HepG2 (cell line): ENCODE measurements around the gene HSPA1L. TPM values are rescaled to one million over a fixed set of nuclear protein-coding genes. Genes with fewer than 3 reads are reported as not detected.

Experiments used
- CC2D1A ChIP-seq: sonication (generic); formaldehyde crosslinking; IDR thresholded peaks from 2 replicates; pipeline ENCODE4 v1.8.1; 2023; ENCODE audit warnings: mild to moderate bottlenecking, missing genetic modification reagents
- ELF4 ChIP-seq: sonication (generic); formaldehyde crosslinking; IDR thresholded peaks from 2 replicates; pipeline ENCODE4 v1.5.0; 2020; ENCODE audit warnings: missing genetic modification reagents, mild to moderate bottlenecking, moderate library complexity, borderline replicate concordance
- GATA4 ChIP-seq: sonication (generic); IDR thresholded peaks from 2 replicates; pipeline ENCODE4 v1.6.1; 2016; ENCODE audit warnings: antibody characterized with exemption, low read depth, borderline replicate concordance
- GZF1 ChIP-seq: sonication (generic); formaldehyde crosslinking; IDR thresholded peaks from 2 replicates; pipeline ENCODE4 v1.5.1; 2020; ENCODE audit warnings: mild to moderate bottlenecking, missing genetic modification reagents
- KDM4B ChIP-seq: sonication (generic); formaldehyde crosslinking; IDR thresholded peaks from 2 replicates; pipeline ENCODE4 v1.4.0; 2020; ENCODE audit warnings: missing genetic modification reagents
- MLLT10 ChIP-seq: sonication (generic); formaldehyde crosslinking; IDR thresholded peaks from 2 replicates; pipeline ENCODE4 v1.4.0; 2020; ENCODE audit warnings: missing genetic modification reagents
- NFE2L1 ChIP-seq: sonication (generic); formaldehyde crosslinking; IDR thresholded peaks from 2 replicates; pipeline ENCODE4 v1.4.0; 2020; ENCODE audit warnings: missing genetic modification reagents, mild to moderate bottlenecking, borderline replicate concordance
- NFE2L2 ChIP-seq: fragments of 150-350 bp; IDR thresholded peaks from 2 replicates; pipeline ENCODE4 v1.6.1; 2014; ENCODE audit warnings: low read length
- NR2F1 ChIP-seq, 2 experiments: fragments of 450-650 bp in 1 of 2; formaldehyde crosslinking in 1 of 2; IDR thresholded peaks; 2 replicates each; pipeline versions ENCODE4 v1.5.0 to v1.6.1; 2016 to 2020; ENCODE audit warnings: mild to moderate bottlenecking in 1 of 2, missing compliant biosample characterization in 1 of 2, missing genetic modification reagents in 1 of 2, moderate library complexity in 1 of 2
- NR2F6 ChIP-seq, 2 experiments: IDR thresholded peaks; 2 replicates each; pipeline ENCODE4 v1.6.1; 2016; ENCODE audit warnings: antibody characterized with exemption in 1 of 2, mild to moderate bottlenecking in 1 of 2
- ZNF432 ChIP-seq: sonication (generic); formaldehyde crosslinking; IDR thresholded peaks from 2 replicates; pipeline ENCODE4 v1.5.0; 2020; ENCODE audit warnings: missing genetic modification reagents, mild to moderate bottlenecking, borderline replicate concordance
- ZNF556 ChIP-seq: sonication (generic); formaldehyde crosslinking; IDR thresholded peaks from 2 replicates; pipeline ENCODE4 v1.4.0; 2020; ENCODE audit warnings: mild to moderate bottlenecking, missing genetic modification reagents, borderline replicate concordance
- ZSCAN31 ChIP-seq: sonication (generic); formaldehyde crosslinking; IDR thresholded peaks from 2 replicates; pipeline ENCODE4 v1.5.0; 2020; ENCODE audit warnings: low read depth, mild to moderate bottlenecking, missing genetic modification reagents
- polyA plus RNA-seq, 8 experiments: library from polyadenylated mRNA; depleted of rRNA in 3 of 8; stranded (reverse) in 7 of 8; unstranded in 1 of 8; fragments of >200 nt; fragmentation: Illumina TruSeq in 4 of 8; extraction: Trizol in 4 of 8; gene quantifications; 2 replicates each; pipeline versions ENCODE4 v1.2.1 to v1.2.3, GENCODE V29; 2011 to 2016; ENCODE audit warnings: low read depth in 4 of 8, missing spikeins in 1 of 8, mixed read lengths in 1 of 8; ENCODE audit not compliant: insufficient read depth in 1 of 8
- total RNA-seq, 5 experiments: library from RNA; depleted of rRNA; stranded (reverse); fragments of >200 nt; fragmentation: Illumina TruSeq; extraction: Trizol; gene quantifications; 2 replicates each; pipeline ENCODE4 v1.2.3, GENCODE V29; 2016; ENCODE audit warnings: low read depth in 1 of 5
- TF ChIP-seq, protein P1 (sequence below): IDR thresholded peaks from 2 replicates; pipeline ENCODE4 v1.4.0; 2020; ENCODE audit warnings: mild to moderate bottlenecking, missing genetic modification reagents

HSPA1L gene
- total and polyA plus RNA-seq, 2 of the 13 experiments (the other 11 are each of a cell fraction or from before 2014, with no cell fraction given), result 0.55 to 1.0 TPM

DNA sequence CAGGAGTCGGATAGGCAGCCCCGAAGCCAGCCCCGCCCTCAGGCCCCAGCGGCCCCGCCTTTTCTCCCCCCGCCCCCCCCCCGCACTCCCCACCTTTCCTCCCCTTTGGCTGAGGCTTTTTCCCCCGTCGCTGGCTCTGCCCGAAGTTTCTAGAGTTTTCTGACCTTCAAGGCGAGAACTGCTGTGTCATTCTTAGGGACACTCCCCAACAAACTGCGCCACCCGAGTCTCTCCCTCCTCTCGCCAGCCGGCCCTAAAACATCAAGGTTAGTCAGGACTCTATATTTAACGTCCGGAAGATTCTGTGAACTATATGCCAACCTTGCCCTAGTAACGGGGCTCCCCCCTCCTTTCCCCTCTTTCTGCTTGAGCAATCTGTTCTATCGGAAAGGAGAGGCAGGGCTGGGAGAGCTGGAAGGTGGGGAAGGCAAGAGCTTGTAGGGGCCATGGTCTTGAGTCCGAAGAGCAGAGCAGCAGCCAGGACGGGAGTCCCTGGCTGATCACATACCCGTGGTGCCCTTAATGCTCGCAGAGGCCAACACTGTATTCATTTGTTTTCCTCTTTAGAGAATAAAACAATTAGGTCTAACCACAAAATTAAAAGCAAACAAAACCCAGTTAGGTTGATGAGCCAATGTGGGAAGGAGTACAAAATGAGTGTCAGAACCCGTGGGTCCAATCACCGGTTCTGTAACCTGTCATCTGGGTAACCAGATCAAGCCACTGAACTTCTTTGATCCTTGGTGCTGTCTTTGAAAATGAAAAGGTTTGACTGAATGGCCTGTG is 7.1 kb upstream of the HSPA1L start (continued):
- TF ChIP-seq NR2F1 (CRISPR knock-in tag; IDR thresholded peaks at IDR 0.05) (0 out of 4 replicates have a peak, but pooled peaks of 1 of the 2 experiments have one; percentile 12), ZNF556 (CRISPR knock-in tag) (no peak), ZSCAN31 (CRISPR knock-in tag) (peak; percentile 50; the same call in 1 of the 2 replicates), GZF1 (CRISPR knock-in tag) (0 out of 2 replicates have a peak, but pooled peaks have one; percentile 46), NR2F6 (IDR thresholded peaks at IDR 0.05) (no peak), NR2F6 (CRISPR knock-in tag; IDR thresholded peaks at IDR 0.05) (peak; percentile 39), ELF4 (CRISPR knock-in tag) (peak; percentile 44; the same call in 1 of the 2 replicates), GATA4 (0 out of 2 replicates have a peak, but pooled peaks have one; percentile 31), CC2D1A (CRISPR knock-in tag) (no peak), ZNF432 (CRISPR knock-in tag) (no peak), NFE2L2 (peak; percentile 96), KDM4B (CRISPR knock-in tag) (0 out of 2 replicates have a peak, but pooled peaks have one; percentile 15), NFE2L1 (CRISPR knock-in tag) (0 out of 2 replicates have a peak, but pooled peaks have one; percentile 36), MLLT10 (CRISPR knock-in tag) (no peak)
- TF ChIP-seq, protein P1, sequence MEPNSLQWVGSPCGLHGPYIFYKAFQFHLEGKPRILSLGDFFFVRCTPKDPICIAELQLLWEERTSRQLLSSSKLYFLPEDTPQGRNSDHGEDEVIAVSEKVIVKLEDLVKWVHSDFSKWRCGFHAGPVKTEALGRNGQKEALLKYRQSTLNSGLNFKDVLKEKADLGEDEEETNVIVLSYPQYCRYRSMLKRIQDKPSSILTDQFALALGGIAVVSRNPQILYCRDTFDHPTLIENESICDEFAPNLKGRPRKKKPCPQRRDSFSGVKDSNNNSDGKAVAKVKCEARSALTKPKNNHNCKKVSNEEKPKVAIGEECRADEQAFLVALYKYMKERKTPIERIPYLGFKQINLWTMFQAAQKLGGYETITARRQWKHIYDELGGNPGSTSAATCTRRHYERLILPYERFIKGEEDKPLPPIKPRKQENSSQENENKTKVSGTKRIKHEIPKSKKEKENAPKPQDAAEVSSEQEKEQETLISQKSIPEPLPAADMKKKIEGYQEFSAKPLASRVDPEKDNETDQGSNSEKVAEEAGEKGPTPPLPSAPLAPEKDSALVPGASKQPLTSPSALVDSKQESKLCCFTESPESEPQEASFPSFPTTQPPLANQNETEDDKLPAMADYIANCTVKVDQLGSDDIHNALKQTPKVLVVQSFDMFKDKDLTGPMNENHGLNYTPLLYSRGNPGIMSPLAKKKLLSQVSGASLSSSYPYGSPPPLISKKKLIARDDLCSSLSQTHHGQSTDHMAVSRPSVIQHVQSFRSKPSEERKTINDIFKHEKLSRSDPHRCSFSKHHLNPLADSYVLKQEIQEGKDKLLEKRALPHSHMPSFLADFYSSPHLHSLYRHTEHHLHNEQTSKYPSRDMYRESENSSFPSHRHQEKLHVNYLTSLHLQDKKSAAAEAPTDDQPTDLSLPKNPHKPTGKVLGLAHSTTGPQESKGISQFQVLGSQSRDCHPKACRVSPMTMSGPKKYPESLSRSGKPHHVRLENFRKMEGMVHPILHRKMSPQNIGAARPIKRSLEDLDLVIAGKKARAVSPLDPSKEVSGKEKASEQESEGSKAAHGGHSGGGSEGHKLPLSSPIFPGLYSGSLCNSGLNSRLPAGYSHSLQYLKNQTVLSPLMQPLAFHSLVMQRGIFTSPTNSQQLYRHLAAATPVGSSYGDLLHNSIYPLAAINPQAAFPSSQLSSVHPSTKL, result peak; percentile 55; the same call in 1 of the 2 replicates
